HEK293 (cell line): ENCODE data around the gene CD101.

Experiments
- CTCF ChIA-PET: fragments of 350-600 bp; formaldehyde crosslinking; extraction: SDS; loops from one replicate; lab custom pipeline; 2021; ENCODE audit warnings: antibody characterized with exemption; lab: Yijun Ruan, JAX
- POLR2A ChIA-PET: fragments of 300-600 bp; formaldehyde crosslinking; extraction: SDS; loops from one replicate; lab custom pipeline; 2020; ENCODE audit warnings: antibody characterized with exemption, inconsistent platforms; lab: Yijun Ruan, JAX
- H3K27ac ChIP-seq: fragments of 200-500 bp; sonication (Bioruptor generic); 2 replicates; pipeline ENCODE4 v1.5.1; 2014; ENCODE audit warnings: low read depth, low read length, control low read depth, inconsistent platforms; ENCODE audit errors: extremely low read depth
- H3K36me3 ChIP-seq, 2 experiments: fragments of 200-500 bp in 1 of 2; sonication (Bioruptor generic) in 1 of 2; 1 replicate in 1 of 2; 2 replicates in 1 of 2; pipeline ENCODE4 v1.5.1; 2014 to 2017; ENCODE audit warnings: inconsistent platforms in 2 of 2, low read length in 2 of 2; ENCODE audit not compliant: control insufficient read depth in 2 of 2, insufficient read depth in 1 of 2
- H3K4me1 ChIP-seq: fragments of 200-500 bp; sonication (Bioruptor generic); 2 replicates; pipeline ENCODE4 v1.5.1; 2014; ENCODE audit warnings: mild to moderate bottlenecking, low read length, inconsistent platforms; ENCODE audit not compliant: control insufficient read depth, insufficient read depth
- H3K4me3 ChIP-seq: 2 replicates; pipeline ENCODE4 v1.5.1; 2011; ENCODE audit warnings: low read depth, mild to moderate bottlenecking, control low read depth, low read length, moderate library complexity
- H3K9me3 ChIP-seq: fragments of 200-500 bp; sonication (Bioruptor generic); 2 replicates; pipeline ENCODE4 v1.5.1; 2014; ENCODE audit warnings: low read depth, low read length, inconsistent platforms; ENCODE audit not compliant: control insufficient read depth, insufficient read depth
- BCL11B ChIP-seq: fragments of 450-650 bp; formaldehyde crosslinking; IDR thresholded peaks from 2 replicates; pipeline ENCODE4 v1.5.1; 2016; ENCODE audit warnings: low read depth, missing biosample characterization, missing genetic modification characterization
- GFI1B ChIP-seq: fragments of 450-650 bp; formaldehyde crosslinking; IDR thresholded peaks from 2 replicates; pipeline ENCODE4 v1.5.1; 2016; ENCODE audit warnings: missing biosample characterization, missing genetic modification characterization
- HOXD13 ChIP-seq: sonication (generic); formaldehyde crosslinking; IDR thresholded peaks from 2 replicates; pipeline ENCODE4 v1.8.0; 2022; ENCODE audit warnings: missing genetic modification reagents, borderline replicate concordance
- IKZF3 ChIP-seq: fragments of 450-650 bp; IDR thresholded peaks from 2 replicates; pipeline ENCODE4 v1.5.0; 2018; ENCODE audit warnings: missing biosample characterization, mild to moderate bottlenecking, missing genetic modification characterization, moderate library complexity
- INSM2 ChIP-seq: fragments of 450-650 bp; formaldehyde crosslinking; IDR thresholded peaks from 2 replicates; pipeline ENCODE4 v1.5.1; 2016; ENCODE audit warnings: missing biosample characterization, missing genetic modification characterization
- MEIS1 ChIP-seq: sonication (generic); formaldehyde crosslinking; IDR thresholded peaks from 2 replicates; pipeline ENCODE4 v1.8.1; 2022; ENCODE audit warnings: missing genetic modification reagents, mild to moderate bottlenecking, borderline replicate concordance
- PBX3 ChIP-seq: sonication (generic); formaldehyde crosslinking; IDR thresholded peaks from 2 replicates; pipeline ENCODE4 v1.8.1; 2022; ENCODE audit warnings: mild to moderate bottlenecking, moderate library complexity, missing genetic modification reagents
- RBAK ChIP-seq: fragments of 450-650 bp; formaldehyde crosslinking; IDR thresholded peaks from 2 replicates; pipeline ENCODE4 v1.5.1; 2016; ENCODE audit warnings: missing biosample characterization, missing genetic modification characterization
- SETDB1 ChIP-seq: IDR thresholded peaks from one replicate; pipeline ENCODE4 v1.6.1; 2017; ENCODE audit warnings: mild to moderate bottlenecking, low read length, moderate library complexity, mixed read lengths; ENCODE audit not compliant: insufficient read length
- SP7 ChIP-seq: fragments of 450-650 bp; formaldehyde crosslinking; IDR thresholded peaks from 2 replicates; pipeline ENCODE4 v1.5.1; 2016; ENCODE audit warnings: missing biosample characterization, missing genetic modification characterization
- ZBTB44 ChIP-seq: fragments of 450-650 bp; IDR thresholded peaks from 2 replicates; pipeline ENCODE4 v1.5.1; 2018; ENCODE audit warnings: missing biosample characterization, mild to moderate bottlenecking, missing genetic modification characterization
- ZNF10 ChIP-seq: fragments of 450-650 bp; formaldehyde crosslinking; IDR thresholded peaks from 2 replicates; pipeline ENCODE4 v1.5.1; 2017; ENCODE audit warnings: missing biosample characterization, missing genetic modification characterization
- ZNF138 ChIP-seq: fragments of 450-650 bp; formaldehyde crosslinking; IDR thresholded peaks from 2 replicates; pipeline ENCODE4 v1.5.1; 2016; ENCODE audit warnings: missing biosample characterization, missing genetic modification characterization, borderline replicate concordance
- ZNF155 ChIP-seq: fragments of 450-650 bp; formaldehyde crosslinking; IDR thresholded peaks from 2 replicates; pipeline ENCODE4 v1.5.1; 2016; ENCODE audit warnings: missing biosample characterization, missing genetic modification characterization
- ZNF211 ChIP-seq: fragments of 450-650 bp; formaldehyde crosslinking; IDR thresholded peaks from 2 replicates; pipeline ENCODE4 v1.5.1; 2016; ENCODE audit warnings: low read depth, missing biosample characterization, missing genetic modification characterization
- ZNF239 ChIP-seq: fragments of 450-650 bp; formaldehyde crosslinking; IDR thresholded peaks from 2 replicates; pipeline ENCODE4 v1.5.1; 2016; ENCODE audit warnings: missing biosample characterization, missing genetic modification characterization
- ZNF280C ChIP-seq: fragments of 450-650 bp; formaldehyde crosslinking; IDR thresholded peaks from 2 replicates; pipeline ENCODE4 v1.5.1; 2016; ENCODE audit warnings: missing biosample characterization, missing genetic modification characterization
- ZNF341 ChIP-seq: fragments of 450-650 bp; formaldehyde crosslinking; IDR thresholded peaks from 2 replicates; pipeline ENCODE4; 2016; ENCODE audit warnings: low read depth, missing biosample characterization, missing genetic modification characterization
- ZNF626 ChIP-seq: fragments of 450-650 bp; sonication (Bioruptor Pico); formaldehyde crosslinking; IDR thresholded peaks from 2 replicates; pipeline ENCODE4 v1.5.1; 2018; ENCODE audit warnings: missing biosample characterization, missing genetic modification characterization, inconsistent platforms
- ZNF704 ChIP-seq: fragments of 450-650 bp; formaldehyde crosslinking; IDR thresholded peaks from 2 replicates; pipeline ENCODE4 v1.5.1; 2016; ENCODE audit warnings: missing biosample characterization, missing genetic modification characterization
- ZNF707 ChIP-seq: fragments of 450-650 bp; formaldehyde crosslinking; IDR thresholded peaks from 2 replicates; pipeline ENCODE4 v1.5.1; 2016; ENCODE audit warnings: missing biosample characterization, missing genetic modification characterization
- ZNF76 ChIP-seq: fragments of 450-650 bp; formaldehyde crosslinking; IDR thresholded peaks from 2 replicates; pipeline ENCODE4; 2016; ENCODE audit warnings: low read depth, missing biosample characterization, missing genetic modification characterization, borderline replicate concordance
- ZNF768 ChIP-seq: fragments of 450-650 bp; formaldehyde crosslinking; IDR thresholded peaks from 2 replicates; pipeline ENCODE4 v1.5.1; 2018; ENCODE audit warnings: missing biosample characterization, mild to moderate bottlenecking, missing genetic modification characterization
- ZNF843 ChIP-seq: fragments of 450-650 bp; formaldehyde crosslinking; IDR thresholded peaks from 2 replicates; pipeline ENCODE4 v1.5.1; 2016; ENCODE audit warnings: missing biosample characterization, missing genetic modification characterization
- ZSCAN4 ChIP-seq: fragments of 450-650 bp; formaldehyde crosslinking; IDR thresholded peaks from 2 replicates; pipeline ENCODE4 v1.5.1; 2017; ENCODE audit warnings: missing biosample characterization, missing genetic modification characterization
- ZXDB ChIP-seq: fragments of 450-650 bp; formaldehyde crosslinking; IDR thresholded peaks from 2 replicates; pipeline ENCODE4 v1.5.1; 2016; ENCODE audit warnings: missing biosample characterization, missing genetic modification characterization

CD101 gene

GRCh38 chr1:116958977-116959376 is 42.6 kb upstream of the CD101 start (continued):
- TF ChIP-seq ZNF341 (tag by site-specific recombination) (no peak), SETDB1 (no peak), ZNF626 (no peak)

- no peak for TF ChIP-seq ZNF155
- TF ChIP-seq ZNF138 (tag by site-specific recombination) = no peak
- TF ChIP-seq ZXDB (tag by site-specific recombination) = no peak
- TF ChIP-seq ZNF76 (tag by site-specific recombination) = no peak
- no peak for TF ChIP-seq GFI1B
- TF ChIP-seq ZNF768 (tag by site-specific recombination) = no peak
- ChIA-PET CTCF (interaction anchor here (0.7 kb wide), 1 partner anchor 10 kb away, joined by 4 read pairs; no protein-coding TSS in a partner anchor), POLR2A (no interaction called here)
- H3K27ac ChIP-seq = no peak overlapping the region
- no peaks in the 10 kb centered on the region for H3K9me3 ChIP-seq
- H3K4me1 ChIP-seq = no peaks in the 10 kb centered on the region
- no peak overlapping the region for H3K4me3 ChIP-seq
- peaks cover 8 to 78% of the 10 kb centered on the region in 2 experiments; a peak in 2 of 3 replicates for H3K36me3 ChIP-seq
These were observed 40.0 kb upstream of the CD101 start for GRCh38 chr1:116961606-116962005.

- no peaks in the 10 kb centered on the region for H3K9me3 ChIP-seq
- H3K4me3 ChIP-seq = no peak overlapping the region
- ChIA-PET CTCF (no interaction called here), POLR2A (no interaction called here)
- H3K4me1 ChIP-seq = no peaks in the 10 kb centered on the region
- H3K36me3 ChIP-seq = peaks cover 15 to 84% of the 10 kb centered on the region in 2 experiments; a peak in 2 of 3 replicates
- no peak overlapping the region for H3K27ac ChIP-seq
- TF ChIP-seq ZNF704 (tag by site-specific recombination) = no peak
- TF ChIP-seq ZSCAN4 = no peak
- TF ChIP-seq INSM2 (tag by site-specific recombination) = no peak
- no peak for TF ChIP-seq ZNF707
- no peak for TF ChIP-seq ZNF211 (tag by site-specific recombination)
- TF ChIP-seq MEIS1 (CRISPR knock-in tag) = no peak
- TF ChIP-seq BCL11B (tag by site-specific recombination) = no peak
- TF ChIP-seq SP7 (tag by site-specific recombination) = no peak
- no peak for TF ChIP-seq ZNF10 (tag by site-specific recombination)
- no peak for TF ChIP-seq ZNF280C (tag by site-specific recombination)
- TF ChIP-seq IKZF3 (tag by site-specific recombination) = no peak
- TF ChIP-seq ZNF843 = no peak
- TF ChIP-seq HOXD13 = no peak
- TF ChIP-seq PBX3 (CRISPR knock-in tag) = no peak
- TF ChIP-seq RBAK (tag by site-specific recombination) = no peak
- TF ChIP-seq ZNF239 (tag by site-specific recombination) = no peak
- TF ChIP-seq ZBTB44 (tag by site-specific recombination) = no peak
These were observed 38.4 kb upstream of the CD101 start for GRCh38 chr1:116962987-116963639.
